EL (cell line): ENCODE measurements around the gene PGM2.
"Not testable (repeated sequence)": the region's sequence is repeated elsewhere in the genome, so short reads cannot be mapped to it uniquely, and the experiment has no call there.

ENCODE experiments used
- DNase-seq: peaks from one replicate; pipeline ENCODE4 v3.0.0-alpha.2; 2016

The PGM2 gene

GRCh38 chr4:37820458-37820857, 6.0 kb upstream of the PGM2 start:
- DNase-seq = not testable (repeated sequence)

DNA sequence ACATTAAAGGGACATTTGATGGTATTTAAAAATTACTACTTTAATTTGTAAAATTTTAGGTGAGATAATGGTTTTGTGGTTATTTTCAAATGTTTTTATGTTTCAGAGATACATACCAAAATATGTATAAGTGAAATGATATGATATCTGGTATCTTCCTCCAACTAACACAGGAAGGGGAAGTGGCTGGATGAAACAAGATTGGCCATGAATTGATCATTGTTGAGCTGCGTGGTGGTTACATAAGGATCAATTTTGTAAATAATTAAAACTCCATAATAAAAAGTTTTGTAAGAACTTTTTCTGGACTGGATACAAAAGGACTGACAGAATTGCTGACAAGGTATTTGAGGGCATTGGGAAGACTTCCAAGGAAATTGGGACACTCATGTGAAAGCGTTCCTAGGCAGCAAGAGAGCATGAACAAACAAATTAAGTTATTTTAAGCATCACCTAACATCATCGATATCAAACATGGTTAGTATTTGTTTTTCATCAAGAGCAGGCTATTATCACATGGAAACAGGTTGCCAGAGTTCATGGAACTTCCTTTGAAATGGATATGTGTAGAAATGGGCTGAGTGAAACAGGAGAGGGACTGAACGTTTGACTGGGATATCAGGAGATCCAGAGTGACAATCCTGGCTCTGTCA, 4.4 kb upstream of the PGM2 start:
- no peak for DNase-seq

DNA sequence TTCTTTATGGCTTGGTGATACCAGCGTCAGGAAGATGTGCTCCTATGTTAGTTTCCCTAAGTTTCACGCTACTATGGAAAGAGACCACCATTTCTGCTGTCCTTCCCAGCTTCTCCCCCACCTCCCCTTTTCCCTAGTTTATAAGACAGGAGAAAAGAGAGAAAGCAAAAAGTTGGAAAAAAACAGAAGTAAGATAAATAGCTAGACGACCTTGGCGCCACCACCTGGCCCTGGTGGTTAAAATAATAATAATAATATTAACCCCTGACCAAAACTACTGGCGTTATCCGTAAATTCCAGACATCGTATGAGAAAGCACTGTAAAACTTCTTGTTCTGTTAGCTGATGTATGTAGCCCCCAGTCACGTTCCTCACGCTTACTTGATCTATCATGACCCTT, 985 bp upstream of the PGM2 start:
- DNase-seq = not testable (repeated sequence)

GRCh38 chr4:37825968-37826294, 555 bp upstream of the PGM2 start:
- no peak for DNase-seq

- peak; percentile 54 for DNase-seq
Measured at GRCh38 chr4:37827030-37827685, 672 bp downstream of the PGM2 start.

GRCh38 chr4:37827802-37828321, 1.4 kb downstream of the PGM2 start:
- peak; percentile 12 for DNase-seq

DNA sequence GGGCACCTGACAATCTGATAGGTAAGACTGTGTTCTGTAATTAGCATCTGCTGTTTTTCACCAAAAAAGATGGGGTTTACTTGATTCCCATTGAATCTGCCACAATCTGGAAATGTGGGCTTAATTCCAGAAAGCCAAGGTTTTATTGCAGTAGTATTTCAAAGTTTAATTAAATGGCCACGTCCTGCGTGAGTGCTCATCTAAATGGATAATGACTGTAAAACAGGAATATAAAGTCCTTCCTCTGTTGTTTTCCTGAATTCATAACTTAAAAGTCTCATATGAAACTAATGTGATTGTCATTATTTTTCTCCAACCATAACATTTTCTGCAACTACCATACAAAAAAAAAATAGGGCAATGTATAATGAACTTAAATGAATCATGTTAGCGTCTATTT, 2.4 kb downstream of the PGM2 start:
- no peak for DNase-seq

- DNase-seq = no peak
Measured at GRCh38 chr4:37830640-37831039, 4.2 kb downstream of the PGM2 start.

- DNase-seq = no peak
Measured at GRCh38 chr4:37835031-37835430, 8.5 kb downstream of the PGM2 start.

DNA sequence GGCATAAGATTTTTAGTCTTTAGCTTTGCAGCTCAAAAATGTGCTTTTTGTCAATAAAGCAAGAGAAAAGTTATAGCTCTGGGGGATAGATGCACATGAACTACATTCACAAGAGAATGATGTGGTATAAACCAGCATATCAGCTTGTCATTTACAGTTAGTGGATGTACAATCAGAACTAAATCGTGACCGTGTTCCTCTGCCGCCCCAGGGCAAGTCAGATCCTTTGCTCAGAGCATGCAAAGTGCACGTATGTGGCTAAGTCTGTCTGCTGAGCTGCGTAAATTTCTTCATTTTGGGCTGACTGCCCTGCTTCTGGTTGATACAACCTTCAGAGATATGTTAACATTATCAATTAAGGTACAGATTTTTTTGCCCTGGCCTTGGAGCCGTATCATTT, 9.3 kb downstream of the PGM2 start:
- no peak for DNase-seq

DNA sequence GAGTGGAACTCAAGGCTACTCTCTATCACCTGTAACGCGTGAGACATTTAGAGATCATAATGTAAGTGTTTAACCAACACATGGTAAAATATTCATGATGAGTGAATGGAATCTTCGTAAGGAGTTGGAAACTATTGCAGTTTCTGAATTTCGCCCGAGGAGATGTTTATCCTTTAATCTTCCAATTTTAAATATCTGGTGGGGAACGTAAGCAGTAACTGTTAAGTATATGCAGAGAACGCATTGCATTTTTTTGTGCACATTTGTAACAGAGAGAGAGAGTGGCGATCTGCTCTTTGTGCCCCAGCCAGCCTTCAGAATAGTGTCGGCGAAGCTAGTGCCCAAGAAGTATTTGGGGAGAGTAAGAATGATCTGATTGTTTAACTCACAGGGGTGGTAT, 9.8 kb downstream of the PGM2 start:
- no peak for DNase-seq

DNA sequence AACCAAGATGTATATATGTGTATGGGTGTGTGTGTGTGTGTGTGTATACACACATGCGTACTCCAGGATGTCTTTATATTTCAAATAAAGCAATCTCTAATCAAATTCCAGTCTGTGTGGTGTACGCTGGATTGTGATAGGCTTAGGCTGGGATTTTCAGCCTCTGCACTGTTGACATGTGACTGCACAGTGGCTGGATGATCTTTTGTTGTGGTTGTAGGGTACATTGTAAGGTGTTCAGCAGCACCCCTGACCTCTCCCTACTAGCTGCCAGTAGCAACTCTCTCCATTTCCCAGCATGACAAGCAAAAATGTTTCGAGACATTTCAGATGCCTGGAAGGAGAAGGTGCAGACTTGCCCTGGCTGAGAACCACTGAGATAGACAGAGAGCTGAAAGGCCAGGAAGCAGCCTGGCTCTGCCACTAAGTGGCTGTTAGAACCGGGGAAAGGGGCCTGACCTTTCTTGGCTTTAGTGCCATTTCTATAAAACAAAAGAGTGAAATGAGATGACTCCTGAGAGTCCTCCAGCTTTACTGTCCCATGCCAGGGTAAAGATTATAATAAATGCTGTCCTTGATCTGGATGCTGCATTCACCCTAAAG, 10.5 kb downstream of the PGM2 start:
- no peak for DNase-seq

GRCh38 chr4:37837446-37837845, 11.0 kb downstream of the PGM2 start:
- peak; percentile 81 for DNase-seq

- DNase-seq = no peak
Measured at GRCh38 chr4:37839426-37839825, 12.9 kb downstream of the PGM2 start.

- DNase-seq = no peak
Measured at GRCh38 chr4:37844204-37844603, 17.7 kb downstream of the PGM2 start.

GRCh38 chr4:37845201-37845600, 18.7 kb downstream of the PGM2 start:
- no peak for DNase-seq

- no peak for DNase-seq
Measured at GRCh38 chr4:37847311-37847884, 20.9 kb downstream of the PGM2 start.

GRCh38 chr4:37852376-37852775, 25.9 kb downstream of the PGM2 start:
- DNase-seq = no peak

DNA sequence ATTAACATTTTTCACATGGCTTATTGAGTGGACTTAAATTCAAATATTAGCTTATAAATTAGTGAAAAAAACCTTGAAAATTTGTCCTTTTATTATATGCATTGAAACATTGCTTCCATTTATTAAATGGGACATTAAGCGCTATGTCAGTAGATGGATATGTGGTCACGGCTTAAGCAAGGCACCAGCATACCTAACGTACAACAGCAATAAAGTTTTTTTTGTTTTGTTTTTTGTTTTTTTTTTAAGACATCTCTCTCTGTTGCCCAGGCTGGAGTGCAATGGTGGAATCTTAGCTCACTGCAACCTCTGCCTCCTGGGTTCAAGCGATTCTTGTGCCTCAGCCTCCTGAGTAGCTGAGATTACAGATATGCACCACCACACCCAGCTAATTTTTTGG, 31.6 kb downstream of the PGM2 start:
- no peak for DNase-seq

DNA sequence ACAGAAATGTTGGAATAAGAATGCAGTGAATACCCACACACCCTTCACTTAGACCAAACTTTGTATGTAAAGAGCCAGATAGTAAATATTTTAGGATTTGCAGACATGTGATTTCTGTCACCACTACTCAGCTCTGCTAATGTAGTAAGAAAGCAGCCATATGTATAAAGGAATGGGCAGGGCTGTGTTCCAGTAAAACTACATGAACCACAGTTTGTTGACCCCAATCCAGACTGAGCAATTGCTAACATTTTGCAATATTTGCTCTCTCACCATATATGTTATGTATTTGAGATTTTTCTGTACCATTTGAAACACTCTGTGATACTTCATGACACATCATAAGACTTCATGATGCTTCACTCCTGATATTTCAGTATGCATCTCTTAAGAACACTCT, 32.4 kb downstream of the PGM2 start:
- DNase-seq = no peak

DNA sequence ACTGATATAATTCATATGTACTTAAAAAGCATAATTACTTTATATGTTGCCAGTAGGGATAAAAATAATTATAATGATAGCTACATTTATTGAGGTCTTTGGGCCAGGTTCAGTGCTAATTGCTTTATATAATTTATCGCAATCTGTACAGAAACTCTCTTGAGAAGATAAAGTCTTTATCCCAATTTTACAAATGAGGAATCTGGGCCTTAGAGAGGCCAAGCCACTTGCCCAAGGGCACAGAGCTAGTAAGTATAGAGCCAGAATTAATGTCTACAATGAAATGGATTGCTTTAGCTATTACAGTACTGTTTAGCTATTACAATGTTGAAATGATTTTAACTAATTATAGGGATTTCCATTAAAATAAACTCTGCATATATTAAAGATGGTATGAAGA, 33.8 kb downstream of the PGM2 start:
- no peak for DNase-seq

DNA sequence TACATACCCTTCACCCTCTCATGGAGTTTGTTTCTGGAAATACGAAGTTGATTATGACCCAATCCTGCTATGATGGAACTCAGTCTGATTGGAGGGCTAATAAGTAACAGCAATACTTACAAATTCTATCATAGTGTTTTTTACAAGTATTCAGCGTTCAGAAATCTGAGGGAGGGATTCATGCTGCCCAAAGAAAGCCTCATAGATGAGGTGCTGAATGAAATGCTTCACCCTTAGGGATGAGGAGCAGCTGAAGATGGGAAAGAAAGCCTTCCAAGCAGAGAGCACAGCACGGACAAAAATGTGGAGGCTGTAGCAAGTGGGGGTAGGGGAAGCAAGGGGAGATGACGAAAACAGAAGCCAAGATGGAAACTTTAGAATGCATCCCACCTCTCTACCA, 36.5 kb downstream of the PGM2 start:
- no peak for DNase-seq

- no peak for DNase-seq
Measured at GRCh38 chr4:37864786-37865185, 38.3 kb downstream of the PGM2 start.

GRCh38 chr4:37865450-37865849, 39.0 kb downstream of the PGM2 start:
- DNase-seq = no peak
